GM21619 (cell line): ENCODE measurements around the gene CSF3R.

Experiments
- ATAC-seq: cut with Tn5 transposase; IDR thresholded peaks from one replicate; pipeline ENCODE4 v1.9.1; 2021; ENCODE audit not compliant: unreplicated experiment

CSF3R gene

GRCh38 chr1:36482724-36483388, at the start of gene CSF3R:
CSF3R (minus strand) TSS chr1:36482913; CDS start chr1:36479496, 3,417 bp downstream.
- no peak for ATAC-seq

- ATAC-seq: no peak
These were observed 49.1 kb upstream of the CSF3R start for GRCh38 chr1:36531833-36532232.

DNA sequence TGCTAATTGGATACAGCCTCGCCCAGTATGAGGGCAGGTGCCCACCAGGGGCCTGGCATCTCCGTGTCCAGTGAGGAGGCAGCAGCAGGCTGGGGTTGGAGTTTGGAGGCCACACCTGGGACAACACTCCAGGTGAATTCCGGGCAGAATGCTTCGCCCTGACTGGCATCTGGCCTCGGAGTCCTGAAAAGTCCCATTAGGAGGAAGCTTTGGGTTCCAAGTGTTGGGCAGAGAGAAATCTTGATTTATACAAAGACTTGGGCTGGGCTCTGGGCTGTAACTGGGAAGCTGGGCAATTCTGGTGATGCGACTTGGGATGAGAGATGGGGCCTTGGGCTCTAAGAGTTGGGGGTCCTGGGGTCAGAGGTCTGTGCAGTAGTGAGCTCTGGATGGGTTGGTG, 48.1 kb upstream of the CSF3R start:
- ATAC-seq: no peak

DNA sequence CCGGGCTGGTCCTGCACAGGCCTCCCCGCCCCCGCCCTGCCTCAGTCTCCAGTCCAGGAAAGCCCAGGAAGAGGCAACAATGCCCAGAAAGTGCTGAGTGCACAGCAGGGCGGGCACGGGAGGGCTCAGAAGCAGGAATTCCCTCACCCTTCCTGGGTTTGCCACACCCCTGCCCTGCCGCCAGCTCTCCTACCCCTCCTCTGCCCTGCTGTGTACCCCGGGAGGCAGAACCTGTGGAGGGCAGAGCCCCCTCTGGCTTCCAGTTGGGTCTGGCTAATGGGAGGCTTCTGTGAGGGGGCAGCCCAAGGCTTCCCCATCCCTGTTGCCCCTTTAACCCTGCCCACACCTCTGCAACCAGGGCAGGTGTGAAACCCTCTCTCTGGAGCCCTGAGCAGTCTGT, 47.5 kb upstream of the CSF3R start:
- ATAC-seq: no peak

DNA sequence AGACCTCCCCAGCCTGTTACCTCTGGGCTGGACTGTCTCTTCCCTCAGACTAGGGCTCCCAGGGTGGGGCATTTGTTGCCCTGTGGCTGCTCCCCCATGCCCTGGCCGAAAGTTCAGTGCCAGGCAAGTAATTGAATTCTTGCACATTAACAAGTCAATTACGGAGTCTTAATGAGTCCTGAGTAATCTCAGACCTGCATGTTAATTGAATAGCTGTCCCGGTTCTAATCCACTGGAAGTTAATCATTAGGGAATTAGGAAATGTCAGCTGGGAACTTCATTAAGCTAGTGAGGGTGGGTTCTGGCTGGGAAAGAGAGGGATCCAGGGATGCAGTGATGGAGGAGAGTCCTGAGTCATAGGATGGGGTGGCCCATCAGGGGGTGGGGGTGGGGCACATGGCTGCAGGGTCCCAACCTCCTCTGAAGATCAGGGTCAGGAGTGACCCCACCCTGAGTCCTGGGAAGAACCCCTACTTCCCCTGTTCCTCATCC, 47.1 kb upstream of the CSF3R start:
- ATAC-seq: no peak

GRCh38 chr1:36528361-36529349, 45.9 kb upstream of the CSF3R start:
- ATAC-seq: no peak

DNA sequence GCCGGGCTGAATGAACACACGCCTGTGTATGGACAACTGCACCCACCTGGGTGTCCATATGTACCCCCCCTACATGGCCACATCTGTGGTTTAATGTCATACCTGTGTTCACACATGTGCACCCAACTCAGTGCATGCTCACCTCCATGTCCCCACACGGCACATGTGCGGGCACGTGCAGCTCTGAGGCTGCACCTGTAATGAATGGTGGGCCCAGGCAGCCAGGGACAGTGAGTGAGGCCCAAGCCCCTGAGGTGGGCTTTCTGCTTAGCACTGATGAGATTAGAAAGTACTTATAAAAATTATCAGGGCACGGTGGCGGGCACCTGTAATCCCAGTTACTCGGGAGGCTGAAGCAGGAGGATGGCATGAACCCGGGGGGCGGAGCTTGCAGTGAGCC, 42.5 kb upstream of the CSF3R start:
- ATAC-seq: no peak

DNA sequence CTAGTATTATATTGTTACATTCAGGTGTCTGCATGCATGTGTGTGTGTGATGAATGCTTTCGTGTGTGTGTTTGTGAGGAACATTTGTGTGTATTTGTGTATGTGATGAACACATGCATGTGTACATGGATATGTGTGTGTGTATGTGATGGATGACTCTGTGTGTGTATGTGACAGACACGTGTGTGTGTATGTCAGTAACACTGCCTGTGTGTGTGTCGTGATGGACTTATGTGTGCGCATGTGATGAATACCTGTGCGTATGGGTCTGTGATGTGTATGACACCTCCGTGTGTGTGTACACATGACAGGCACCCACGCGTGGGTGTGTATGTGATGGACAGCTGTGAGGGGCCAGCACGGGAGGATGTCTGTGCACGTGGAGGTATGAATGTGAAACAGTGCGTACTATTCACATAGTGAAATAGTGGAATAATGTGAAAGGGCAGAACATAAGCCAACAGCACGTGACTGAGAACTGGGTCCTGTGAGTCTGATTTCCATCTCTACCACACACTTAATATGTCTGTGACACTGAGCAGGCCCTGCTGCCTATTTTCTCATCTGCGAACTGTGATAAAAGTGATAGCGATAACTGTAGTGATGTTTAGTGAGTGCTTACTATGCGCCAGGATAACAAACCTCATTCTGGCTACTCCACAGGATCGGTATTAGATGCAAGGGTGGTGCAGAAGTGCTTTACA, 41.8 kb upstream of the CSF3R start:
- no peak for ATAC-seq

- no peak for ATAC-seq
These were observed 41.1 kb upstream of the CSF3R start for GRCh38 chr1:36523850-36524249.

GRCh38 chr1:36523230-36523495, 40.5 kb upstream of the CSF3R start:
- ATAC-seq: no peak

GRCh38 chr1:36522461-36523229, 39.9 kb upstream of the CSF3R start:
- ATAC-seq: no peak

- ATAC-seq: no peak
These were observed 39.3 kb upstream of the CSF3R start for GRCh38 chr1:36522021-36522420.

DNA sequence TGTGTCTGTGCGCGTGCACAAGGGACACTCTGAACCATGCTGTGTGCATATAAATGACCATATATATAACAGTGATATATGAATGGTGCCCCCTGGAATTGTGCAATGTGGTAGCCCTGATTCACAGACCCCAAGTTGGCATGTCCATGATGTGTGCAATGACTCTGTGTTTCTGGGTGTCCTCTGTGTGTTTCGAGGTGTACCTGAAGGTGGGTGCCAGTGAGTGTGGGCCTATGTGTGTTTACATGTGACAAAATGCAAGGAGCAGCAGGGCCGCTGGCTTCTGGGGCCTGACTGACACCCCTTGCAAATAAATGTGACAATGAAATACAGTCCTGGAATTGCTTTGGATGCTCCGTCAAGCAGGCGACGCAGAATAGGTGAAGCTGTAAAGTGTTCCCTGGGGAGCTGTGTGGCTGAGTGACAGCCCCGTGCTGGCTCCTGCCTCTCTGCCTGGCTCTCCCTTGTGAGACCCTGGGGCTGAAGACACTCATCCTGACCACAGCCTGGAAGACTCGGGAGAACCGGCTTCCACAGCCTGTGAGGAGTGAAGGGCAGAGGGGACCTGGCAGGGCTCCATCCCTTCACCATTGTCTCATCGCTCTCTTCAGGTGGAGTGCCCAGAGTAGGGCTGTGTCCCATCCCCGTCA, 38.2 kb upstream of the CSF3R start:
- ATAC-seq: no peak

DNA sequence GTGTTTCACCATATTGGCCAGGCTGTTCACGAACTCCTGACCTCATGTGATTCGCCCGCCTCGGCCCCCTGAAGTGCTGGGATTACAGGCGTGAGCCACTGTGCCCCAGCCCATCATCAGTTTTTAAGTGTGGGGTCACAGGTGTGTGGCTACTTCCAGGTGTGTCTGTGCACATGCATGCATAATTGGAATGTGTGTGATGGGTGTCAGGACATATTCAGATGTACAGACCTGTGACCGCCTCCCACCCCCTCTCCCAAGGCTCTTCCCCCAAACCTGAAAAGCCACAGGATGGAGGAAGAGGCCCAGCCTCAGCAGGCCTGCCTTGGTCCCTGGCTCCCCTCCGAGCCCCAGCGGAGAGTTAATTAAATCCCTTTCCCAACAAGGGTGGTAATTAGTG, 37.3 kb upstream of the CSF3R start:
- no peak for ATAC-seq

DNA sequence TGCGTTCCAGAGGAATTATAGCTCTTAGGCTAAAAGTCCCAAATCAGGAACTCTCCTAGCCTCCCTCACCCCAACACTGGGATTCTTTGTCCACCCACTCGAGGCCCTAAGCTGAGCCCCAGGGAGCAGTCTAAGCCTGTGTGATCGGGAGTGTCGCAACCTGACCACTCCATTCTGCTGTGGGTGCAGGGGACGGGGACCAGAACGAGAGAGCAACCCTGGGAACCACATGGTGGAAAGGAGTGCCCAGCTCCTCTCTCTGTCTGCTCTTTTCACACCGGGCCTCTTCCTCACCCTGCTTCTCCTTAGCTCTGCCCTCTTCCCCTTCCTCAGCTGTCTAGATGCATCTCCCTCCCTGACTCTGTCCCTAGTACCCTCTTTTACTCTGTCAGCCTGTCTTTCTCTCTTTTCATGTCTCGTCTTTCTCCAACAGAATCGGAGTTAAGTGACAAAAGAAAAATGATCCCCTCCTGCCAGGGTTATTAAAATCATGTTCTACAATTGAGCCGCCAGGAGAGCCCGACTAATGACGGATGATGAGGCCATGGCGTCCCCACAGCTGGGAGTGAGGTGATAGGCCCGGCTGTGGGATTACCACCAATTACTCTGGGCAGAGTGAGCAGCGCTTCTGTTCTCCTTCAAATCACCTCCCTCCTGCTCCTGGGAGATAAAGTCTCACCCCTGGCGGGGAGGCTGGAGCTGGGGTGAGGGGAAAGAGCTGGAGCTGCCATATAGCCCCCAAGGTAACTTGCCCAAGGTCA, 34.5 kb upstream of the CSF3R start:
- no peak for ATAC-seq

GRCh38 chr1:36516372-36517010, 33.8 kb upstream of the CSF3R start:
- no peak for ATAC-seq

DNA sequence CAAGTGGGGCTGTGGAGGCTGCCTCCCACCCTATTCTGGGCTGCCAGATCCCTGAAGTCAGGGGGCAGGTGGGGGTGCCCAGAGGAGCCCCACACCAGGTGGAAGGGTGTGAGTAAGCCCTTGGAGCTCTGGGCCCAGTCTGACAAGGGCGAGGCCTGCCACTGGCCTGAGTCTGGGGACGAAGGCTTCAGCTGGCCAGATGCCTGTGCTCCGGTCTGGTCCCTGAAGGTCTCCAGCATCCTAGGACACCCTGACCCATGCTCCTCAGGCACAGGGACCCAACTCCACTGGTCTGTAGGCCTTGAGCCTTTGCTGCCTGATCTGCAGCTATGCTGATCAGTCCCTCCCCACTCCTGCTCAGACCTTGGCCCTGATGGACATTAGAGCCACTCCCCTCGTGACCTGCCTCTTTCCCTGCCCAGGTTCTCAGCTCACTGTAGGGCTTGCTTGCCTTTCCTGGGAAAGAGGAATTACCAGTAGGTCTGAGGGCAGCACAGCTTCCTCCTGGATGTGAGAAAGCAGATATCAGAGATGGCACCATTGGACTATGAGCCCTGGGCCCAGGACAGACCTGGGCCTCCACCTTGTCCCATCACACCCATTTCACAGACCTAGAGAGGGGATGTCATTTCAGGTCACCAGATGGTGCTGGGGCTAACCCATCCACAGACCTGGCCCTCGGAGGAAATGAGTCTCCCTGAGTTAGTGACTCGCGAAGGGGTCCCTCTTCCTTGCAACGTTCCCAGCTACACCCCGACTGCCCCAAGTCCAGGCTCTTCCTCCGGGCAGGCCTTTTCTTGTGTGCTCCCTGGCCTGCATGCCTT, 32.8 kb upstream of the CSF3R start:
- no peak for ATAC-seq

GRCh38 chr1:36514501-36514900, 31.8 kb upstream of the CSF3R start:
- no peak for ATAC-seq
